Measurements from ENCODE around the gene CLOCK. TPM values are rescaled to one million over a fixed set of nuclear protein-coding genes. Genes with fewer than 3 reads are reported as not detected.

CLOCK gene
- total and polyA plus RNA-seq, 10 of the 15 experiments (the other 5 are each of a cell fraction or from before 2014, with no cell fraction given), result 2.8 to 11.7 (median 10.4) TPM

GRCh38 chr4:55517526-55518229 is 29.0 kb downstream of the CLOCK start:
- no peaks in the 10 kb centered on the region; the same call in 1 of the 2 replicates for H3K4me1 ChIP-seq (ENCODE audit: control insufficient read depth, insufficient read depth, low read length)
- H3K79me2 ChIP-seq (ENCODE audit: control insufficient read depth, insufficient read depth, low read length), result peaks cover 2% of the 10 kb centered on the region
- ChIA-PET CTCF (interaction anchor here (1.2 kb wide), 1 partner anchor 21 kb away, joined by 4 read pairs; no protein-coding TSS in a partner anchor), SMC1A (ENCODE audit: uncharacterized antibody, unreplicated experiment) (interaction anchor here (0.6 to 1.2 kb wide), 2 partner anchors 12 to 31 kb away, joined by 3 to 6 read pairs; no protein-coding TSS in a partner anchor), RAD21 (ENCODE audit: unreplicated experiment) (no interaction called here), POLR2A (interaction anchor here (0.6 to 1.2 kb wide), 2 partner anchors 25 to 145 kb away, joined by 4 to 5 read pairs; no protein-coding TSS in a partner anchor)
- H2AFZ ChIP-seq (ENCODE audit: control insufficient read depth, low read depth, low read length), result no peak overlapping the region
- no peak overlapping the region for H3K9ac ChIP-seq (ENCODE audit: control insufficient read depth, insufficient read depth, low read length)
- no peaks in the 10 kb centered on the region for H4K20me1 ChIP-seq (ENCODE audit: control insufficient read depth, insufficient read depth)
- no peaks in the 10 kb centered on the region; the same call in 2 of the 3 replicates for H3K9me3 ChIP-seq (replicated peaks; ENCODE audit: control insufficient read depth, insufficient read depth, low read length)
- DNase-seq (ENCODE audit: low read depth, low spot score), result no peak
- FAIRE-seq, result peak; percentile 74
- intact Hi-C loops (cut with micrococcal nuclease; ENCODE audit: unreplicated experiment), result no loop called here
- peak overlapping the region; percentile 41 for H3K4me2 ChIP-seq (ENCODE audit: control insufficient read depth, insufficient read depth)
- no peaks in the 10 kb centered on the region for H3K27me3 ChIP-seq (replicated peaks in 1 of 2; ENCODE audit: control insufficient read depth in 2 of 2, insufficient read depth in 2 of 2, low read length in 1 of 2)
- in situ Hi-C loops (cut with MboI), result no loop called here
- WGBS (ENCODE audit: insufficient coverage, insufficient replicate concordance, low lambda C conversion rate, missing lambda C conversion rate), result 0% methylated on average over 2 of the region's 2 CpGs
- peak; percentile 93 for ATAC-seq
- no peak overlapping the region for H3K4me3 ChIP-seq
- no peaks in the 10 kb centered on the region for H3K36me3 ChIP-seq (ENCODE audit: control insufficient read depth in 2 of 2, insufficient read depth in 2 of 2, low read length in 1 of 2)
- 0 out of 2 replicates have a peak, but pooled peaks have one; percentile 28 for TF ChIP-seq NFIC (IDR thresholded peaks at IDR 0.05; ENCODE audit: low read depth, low read length)
- TF ChIP-seq MYC (IDR thresholded peaks at IDR 0.05; ENCODE audit: insufficient read depth, insufficient read length, insufficient replicate concordance, low read length, severe bottlenecking), result no peak
- no peak for TF ChIP-seq MTA2 (IDR thresholded peaks at IDR 0.05; ENCODE audit: low read depth)
- TF ChIP-seq RAD21 (IDR thresholded peaks at IDR 0.05; ENCODE audit: insufficient read depth, low read depth, low read length), result no peak
- BruUV-seq (replicated peaks), result no TSS peak
- H3K27ac ChIP-seq (ENCODE audit: control insufficient read depth, insufficient read depth), result no peak overlapping the region; the same call in 1 of the 2 replicates

DNA sequence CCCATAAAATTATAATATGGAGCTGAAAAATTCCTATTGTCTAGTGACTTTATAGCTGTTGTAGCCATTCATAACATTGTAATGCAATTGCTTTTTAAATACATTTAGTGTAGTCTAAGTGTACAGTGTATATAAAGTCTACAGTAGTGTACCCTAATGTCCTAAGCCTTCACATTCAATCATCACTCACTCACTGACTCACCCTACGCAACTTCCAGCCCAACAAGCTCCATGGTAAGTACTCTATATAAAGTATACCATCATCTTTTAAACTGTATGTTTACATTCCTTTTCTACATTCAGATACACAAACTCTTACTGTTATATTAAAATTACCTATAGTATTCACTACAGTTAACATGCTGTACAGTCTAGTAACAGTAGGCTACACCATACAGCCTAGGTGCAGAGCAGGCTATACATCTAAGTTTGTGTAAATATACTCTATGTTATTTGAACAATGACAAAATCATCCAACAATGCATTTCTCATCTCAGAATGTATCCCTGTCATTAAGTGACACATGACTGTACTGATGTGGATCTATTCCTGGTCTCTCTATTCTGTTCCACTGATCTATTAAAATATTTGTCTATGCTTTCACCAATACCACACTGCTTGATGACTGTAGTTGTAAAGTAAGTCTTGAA is 33.7 kb downstream of the CLOCK start:
- in situ Hi-C loops (cut with MboI), result no loop called here
- DNase-seq (ENCODE audit: low read depth, low spot score), result no peak
- H2AFZ ChIP-seq (ENCODE audit: control insufficient read depth, low read depth, low read length), result no peak overlapping the region
- H3K27me3 ChIP-seq (replicated peaks in 1 of 2; ENCODE audit: control insufficient read depth in 2 of 2, insufficient read depth in 2 of 2, low read length in 1 of 2), result no peaks in the 10 kb centered on the region
- H3K4me1 ChIP-seq (ENCODE audit: control insufficient read depth, insufficient read depth, low read length), result no peaks in the 10 kb centered on the region; the same call in 1 of the 2 replicates
- no peak overlapping the region for H3K4me3 ChIP-seq
- SMC1A ChIA-PET (ENCODE audit: uncharacterized antibody, unreplicated experiment), result no interaction called here
- H3K9me3 ChIP-seq (replicated peaks; ENCODE audit: control insufficient read depth, insufficient read depth, low read length), result no peaks in the 10 kb centered on the region; the same call in 2 of the 3 replicates
- intact Hi-C loops (cut with micrococcal nuclease; ENCODE audit: unreplicated experiment), result no loop called here
- no peaks in the 10 kb centered on the region for H4K20me1 ChIP-seq (ENCODE audit: control insufficient read depth, insufficient read depth)
- TF ChIP-seq SRF (IDR thresholded peaks at IDR 0.05; ENCODE audit: low read depth in 2 of 2, low read length in 2 of 2) (no peak), POU2F2 (IDR thresholded peaks at IDR 0.05; ENCODE audit: borderline replicate concordance, low read depth, low read length) (no peak)
- H3K4me2 ChIP-seq (ENCODE audit: control insufficient read depth, insufficient read depth), result no peak overlapping the region
- CTCF ChIA-PET, result no interaction called here
- ATAC-seq, result no peak
- H3K27ac ChIP-seq (ENCODE audit: control insufficient read depth, insufficient read depth), result no peak overlapping the region
- POLR2A ChIA-PET, result no interaction called here
- H3K9ac ChIP-seq (ENCODE audit: control insufficient read depth, insufficient read depth, low read length), result no peak overlapping the region
- BruUV-seq (replicated peaks), result no TSS peak
- peaks cover 2% of the 10 kb centered on the region for H3K79me2 ChIP-seq (ENCODE audit: control insufficient read depth, insufficient read depth, low read length)
- RAD21 ChIA-PET (ENCODE audit: unreplicated experiment), result no interaction called here
- 100% methylated on average over 1 of the region's 1 CpG for WGBS (ENCODE audit: insufficient coverage, insufficient replicate concordance, low lambda C conversion rate, missing lambda C conversion rate)
- no peak for FAIRE-seq
- H3K36me3 ChIP-seq (ENCODE audit: control insufficient read depth in 2 of 2, insufficient read depth in 2 of 2, low read length in 1 of 2), result no peaks in the 10 kb centered on the region
